Cerebellar nuclear complex (tissue), 1 donor: ENCODE data around the gene WDR1.

Source experiments
- DNase-seq, 2 experiments: peaks; one replicate each; lab custom pipeline; 2025; lab: John Stamatoyannopoulos, UW

WDR1 gene

GRCh38 chr4:10099499-10100325, 16.9 kb downstream of the WDR1 start:
- no peak for DNase-seq

DNA sequence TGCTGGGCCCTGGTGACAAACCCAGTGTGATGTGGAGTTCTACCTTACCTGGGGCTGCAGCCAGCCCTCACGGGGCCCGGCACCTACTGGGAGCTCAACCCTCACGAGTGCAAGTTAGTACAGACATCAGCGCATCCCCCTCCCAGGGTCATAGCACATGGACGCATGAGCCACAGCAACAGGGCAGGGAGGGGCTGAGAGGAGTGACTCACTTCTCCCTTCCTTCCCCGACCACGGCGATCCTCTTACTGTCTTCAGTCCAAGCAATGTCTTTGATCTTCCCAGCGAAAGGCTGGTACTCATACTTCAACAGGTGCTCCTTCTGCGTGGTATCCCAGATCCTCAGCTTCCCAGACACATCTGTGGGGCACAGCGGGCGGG, 17.8 kb downstream of the WDR1 start:
- DNase-seq, result no peak

DNA sequence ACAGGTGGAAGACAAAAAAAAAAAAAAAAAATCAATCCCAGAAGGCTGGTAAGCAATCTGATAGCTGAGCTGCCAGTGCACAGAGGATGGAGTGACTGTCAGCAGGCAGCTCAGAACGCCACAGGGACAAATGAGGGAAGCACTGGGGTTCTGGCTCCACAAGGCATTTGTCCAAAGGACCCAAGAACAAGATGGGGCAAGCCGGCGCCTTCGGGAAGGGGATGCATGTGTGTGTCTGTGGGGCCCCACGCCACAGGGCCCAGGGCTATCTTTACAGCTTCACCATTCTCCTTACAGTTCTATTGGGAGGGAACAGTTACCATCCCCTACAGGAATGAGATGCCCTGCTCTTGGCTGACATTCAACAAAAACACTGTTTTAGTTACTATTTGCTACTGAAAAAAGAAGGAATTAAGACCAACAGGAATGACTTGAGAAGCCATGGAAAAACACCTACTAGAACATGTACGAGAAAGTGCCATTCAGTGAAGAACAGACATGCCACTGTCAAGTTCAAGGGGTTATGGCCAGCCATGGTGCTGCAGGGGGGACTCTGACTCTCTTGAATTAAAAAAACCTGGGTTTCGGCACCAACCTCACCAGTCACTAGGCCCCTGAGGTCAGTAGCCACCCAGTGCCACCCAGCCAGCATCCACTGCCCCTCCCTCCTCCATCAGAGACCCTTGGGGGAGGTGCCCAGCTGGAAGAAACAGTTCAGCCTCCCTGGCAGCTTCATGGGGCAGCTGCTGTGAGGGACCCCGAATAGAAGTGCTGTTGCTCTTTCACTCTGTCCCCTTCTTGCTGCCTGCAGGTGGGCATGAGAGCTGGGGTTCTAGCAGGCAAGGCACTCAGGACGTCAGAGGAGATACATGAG, 18.5 kb downstream of the WDR1 start:
- DNase-seq, result no peak

GRCh38 chr4:10096978-10097335, 19.6 kb downstream of the WDR1 start:
- no peak for DNase-seq

- no peak for DNase-seq
Observed at GRCh38 chr4:10096201-10096977, 20.2 kb downstream of the WDR1 start.

DNA sequence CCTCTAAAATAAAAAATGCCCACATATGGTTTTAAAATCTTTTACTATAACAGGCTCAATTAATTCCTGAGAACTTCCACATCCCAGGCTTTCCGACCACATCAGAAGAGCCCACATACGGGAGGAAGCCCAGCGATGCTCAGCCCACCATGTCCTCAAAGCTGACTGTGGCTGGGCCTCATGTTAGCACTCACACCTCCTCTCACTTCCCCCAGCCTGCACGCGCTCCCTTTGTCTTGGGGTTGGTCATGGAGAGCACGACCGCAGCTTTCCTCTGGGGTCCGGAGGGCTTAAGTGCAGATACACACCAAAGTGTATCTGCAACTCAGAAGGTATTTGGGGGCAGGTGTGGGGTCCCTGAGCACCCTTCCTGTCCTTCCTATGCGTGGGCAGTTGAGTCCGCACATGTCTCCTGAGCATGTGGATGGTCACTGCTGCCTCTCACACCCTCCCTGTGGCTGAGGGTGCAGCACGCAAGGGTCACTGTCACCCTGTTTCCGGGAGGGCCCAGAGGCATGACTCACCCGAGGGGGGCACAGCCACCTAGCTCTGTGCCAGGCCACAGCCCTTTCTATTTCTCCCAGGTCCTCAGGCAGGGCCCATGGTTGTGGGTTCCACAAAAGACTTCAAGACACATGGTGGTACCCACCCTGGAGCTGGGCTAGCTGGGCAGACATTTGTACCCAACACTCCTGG, 21.2 kb downstream of the WDR1 start:
- no peak for DNase-seq

GRCh38 chr4:10094841-10095240, 21.8 kb downstream of the WDR1 start:
- DNase-seq, result no peak

DNA sequence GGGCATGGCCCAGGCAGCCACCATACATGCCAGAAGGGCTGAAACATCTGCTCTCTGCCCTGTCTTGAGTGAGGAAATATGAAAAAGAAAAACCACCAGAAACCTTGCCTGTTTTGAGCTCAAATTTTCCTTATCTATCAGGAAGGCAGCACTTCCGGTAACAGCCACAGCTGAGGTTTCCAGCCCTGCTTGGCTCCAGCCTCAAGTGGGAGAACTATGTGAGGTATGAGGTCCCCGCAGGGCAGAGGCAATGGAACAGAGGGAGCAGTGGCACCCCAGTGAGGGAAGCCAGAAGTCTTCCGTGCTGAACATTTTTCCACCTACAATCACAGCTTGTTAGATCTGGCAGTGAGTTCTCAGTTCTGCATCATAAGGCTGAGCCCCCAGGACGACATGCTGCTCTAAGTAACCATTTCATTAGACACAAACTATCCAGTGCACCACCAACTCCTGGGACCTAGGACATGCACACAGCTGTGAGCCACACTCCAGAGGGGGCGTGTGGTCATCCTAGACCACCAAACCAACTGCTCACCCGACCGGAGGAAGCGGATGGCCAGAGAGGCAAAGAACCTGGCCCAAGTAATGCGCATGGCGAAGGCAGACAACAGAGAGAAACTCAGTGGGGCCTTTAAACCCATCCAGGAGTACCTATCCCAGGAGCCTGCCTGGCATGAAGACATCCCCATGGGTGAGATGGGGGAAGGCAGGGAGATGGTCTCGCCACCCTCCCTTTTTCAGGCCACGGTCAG, 22.6 kb downstream of the WDR1 start:
- DNase-seq, result no peak

DNA sequence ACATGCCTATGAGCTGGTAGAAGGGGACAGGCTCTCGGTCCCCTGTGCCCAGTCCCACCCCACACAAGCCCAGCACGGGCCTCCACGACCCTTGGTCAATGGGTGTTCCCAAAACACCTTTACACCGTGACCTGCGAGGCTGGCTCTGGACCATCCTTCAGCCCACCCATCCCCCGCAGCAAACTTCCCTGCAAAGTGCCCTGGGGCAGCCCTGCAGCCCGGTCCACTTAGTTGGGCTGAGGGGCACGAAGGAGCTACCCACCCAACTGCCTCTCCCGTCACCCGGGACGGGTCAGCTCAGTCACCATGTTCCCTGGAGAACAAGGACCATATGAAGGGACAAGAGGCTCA, 23.4 kb downstream of the WDR1 start:
- no peak for DNase-seq

DNA sequence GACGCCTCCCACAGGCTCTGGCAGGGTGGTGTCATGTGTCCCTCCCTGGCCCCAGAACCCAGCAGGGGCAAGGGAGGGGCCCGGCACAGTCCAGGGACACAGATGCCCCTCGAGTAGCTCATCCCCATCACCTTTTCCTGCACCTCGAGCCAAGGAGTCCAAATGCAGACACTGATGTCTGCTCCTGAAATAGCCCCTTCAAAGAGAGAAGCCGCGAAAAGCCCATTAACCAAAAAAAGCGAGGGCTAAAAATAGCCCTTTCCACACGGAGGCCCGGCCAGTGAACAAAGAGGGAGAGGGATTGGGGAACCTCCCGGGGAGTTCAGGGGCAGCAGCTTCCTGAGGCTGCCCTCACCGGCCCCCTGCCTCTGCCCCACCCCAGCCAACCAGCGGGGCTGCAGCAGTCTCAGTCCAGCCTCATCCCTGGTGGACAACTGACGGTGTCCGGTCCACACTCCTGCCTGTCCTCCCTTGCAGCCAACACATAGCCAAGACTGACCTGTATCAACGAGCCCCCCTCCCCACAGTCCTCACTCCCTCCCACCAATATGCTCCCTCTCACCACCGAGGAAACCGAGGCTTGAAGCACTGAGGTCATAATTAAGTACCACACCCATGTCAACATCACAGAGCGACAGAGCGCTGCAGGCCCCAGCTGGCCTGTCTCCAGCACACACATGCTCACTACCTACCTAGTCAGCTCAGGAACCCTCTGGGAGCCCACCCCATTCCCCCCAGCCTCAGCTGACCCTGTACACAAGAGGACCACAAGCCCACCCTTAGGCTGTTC, 23.9 kb downstream of the WDR1 start:
- DNase-seq, result no peak

- no peak for DNase-seq
Observed at GRCh38 chr4:10091531-10092181, 24.9 kb downstream of the WDR1 start.

- DNase-seq, result no peak
Observed at GRCh38 chr4:10090467-10091250, 25.9 kb downstream of the WDR1 start.

DNA sequence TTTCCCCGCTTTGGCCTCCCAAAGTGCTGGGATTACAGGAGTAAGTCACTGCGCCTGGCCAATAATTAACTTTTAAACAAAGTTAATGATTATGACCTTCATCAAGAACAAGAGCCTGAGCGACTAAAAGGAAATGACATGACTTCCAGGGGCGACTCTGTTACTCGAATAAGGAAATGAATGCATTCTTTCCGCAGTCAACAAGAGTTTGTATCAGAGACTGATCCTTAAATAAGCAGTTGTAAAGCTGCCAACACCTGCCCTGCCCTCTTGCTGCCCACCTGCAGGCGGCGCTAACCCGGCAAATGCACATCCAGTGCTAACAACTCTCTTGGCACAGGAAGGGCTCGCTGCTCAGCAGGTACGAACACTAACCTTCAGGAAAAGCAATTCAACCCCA, 27.3 kb downstream of the WDR1 start:
- DNase-seq, result no peak

DNA sequence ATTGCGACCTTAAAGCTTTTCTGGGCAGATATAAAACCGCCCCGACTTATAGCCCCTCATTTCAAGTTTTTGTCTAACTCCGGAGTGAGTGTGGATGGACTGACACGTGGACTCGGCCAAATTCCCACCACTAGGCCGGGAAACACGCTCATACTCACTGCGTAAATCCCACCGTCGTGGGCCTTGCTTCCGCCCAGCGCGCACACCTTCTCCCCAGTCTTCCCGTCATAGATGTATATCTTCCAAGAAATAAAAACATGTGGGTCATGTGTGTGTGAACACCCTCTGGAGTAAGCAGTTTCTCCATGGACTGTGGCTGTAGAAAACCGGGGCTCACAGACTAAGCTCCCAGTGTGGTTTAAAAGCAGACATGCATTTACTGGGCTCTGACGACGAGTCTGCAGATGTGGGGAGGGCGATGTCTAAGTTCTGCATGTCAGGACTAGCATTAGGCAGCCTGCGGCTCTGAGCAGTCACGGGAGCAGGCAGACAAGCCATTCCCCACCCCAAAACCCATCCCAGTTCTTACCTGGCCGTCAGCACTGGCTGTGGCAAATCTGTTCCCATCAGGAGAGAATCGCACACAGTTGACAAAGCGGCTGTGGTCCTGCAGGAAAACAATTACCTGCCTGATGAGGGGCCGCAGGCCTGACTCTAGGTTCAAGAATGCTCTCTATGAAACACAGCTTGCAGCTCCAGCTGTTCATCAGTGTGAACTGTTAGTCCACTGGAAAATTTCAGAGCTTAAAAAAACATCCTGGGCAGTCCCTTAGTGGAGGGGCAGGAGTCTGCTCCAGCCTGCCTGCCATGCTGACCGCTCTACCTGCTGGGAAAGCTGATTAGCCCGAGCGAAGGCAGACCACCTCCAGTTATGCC, 28.2 kb downstream of the WDR1 start:
- no peak for DNase-seq

DNA sequence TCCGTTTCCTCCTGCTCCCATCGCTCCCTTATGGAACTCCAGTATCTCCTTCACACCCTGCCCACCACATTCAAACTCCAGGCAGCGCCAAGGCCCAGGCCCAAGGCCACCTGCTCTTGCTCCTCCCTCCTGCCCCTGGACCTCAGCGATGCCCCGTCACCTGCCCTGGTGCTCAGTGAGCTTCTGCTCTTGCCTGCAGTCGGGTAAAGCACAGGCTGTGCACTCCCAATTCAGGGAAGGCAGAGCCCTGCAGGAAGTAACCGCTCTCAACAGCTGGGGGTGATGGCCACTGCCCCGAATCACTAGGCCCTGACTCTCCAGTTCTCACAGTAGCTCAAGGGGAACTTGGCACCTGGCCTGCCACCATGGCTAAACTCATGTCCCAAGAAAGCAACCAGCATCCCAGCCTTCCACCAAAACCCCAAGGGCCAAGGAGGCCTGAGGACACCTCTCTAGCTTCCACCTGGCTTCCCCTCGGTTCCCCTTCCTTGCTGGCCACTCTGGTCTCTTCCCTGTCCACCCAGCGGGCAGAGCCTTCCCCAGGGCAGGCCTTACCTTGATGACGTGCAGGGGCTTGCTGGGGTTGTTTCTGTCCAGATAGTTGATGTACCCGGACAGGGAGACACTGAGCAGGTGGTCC, 29.3 kb downstream of the WDR1 start:
- DNase-seq, result no peak

DNA sequence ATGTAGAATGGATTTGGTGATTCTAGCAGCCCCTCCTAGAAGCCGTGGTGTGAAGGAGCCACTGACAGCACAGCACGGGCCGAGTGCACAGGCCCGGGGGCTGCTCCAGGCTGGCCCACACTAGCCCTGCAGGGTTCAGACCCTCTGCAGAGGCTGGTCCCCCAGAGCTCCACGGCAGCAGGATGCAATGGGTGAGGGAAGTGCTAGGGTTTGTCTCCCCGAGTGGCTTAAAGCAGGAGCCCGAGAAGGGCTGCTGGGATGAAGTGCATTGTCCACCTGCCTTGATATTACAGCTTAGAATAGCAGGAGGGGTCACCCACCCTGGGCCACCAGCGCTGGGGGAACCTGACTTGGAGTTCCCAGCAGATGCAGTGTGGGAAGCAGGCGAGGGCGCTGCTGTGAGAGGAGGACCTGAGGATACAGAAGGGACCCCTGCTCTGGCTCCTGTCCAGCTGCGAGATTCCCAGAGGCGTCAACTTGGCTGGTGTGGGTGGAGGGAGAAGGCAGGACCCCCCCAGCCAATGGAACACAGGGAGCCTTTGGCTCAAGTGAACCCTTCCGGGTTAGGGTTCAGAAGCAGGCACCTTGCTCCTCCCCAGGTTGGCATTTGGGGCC, 30.0 kb downstream of the WDR1 start:
- DNase-seq, result no peak

GRCh38 chr4:10085828-10086505, 30.6 kb downstream of the WDR1 start:
- no peak for DNase-seq
